Fibroblast of skin of scalp (primary cell): Measurements from ENCODE around the gene GULP1.

Source experiments
- DNase-seq: peaks from one replicate; pipeline ENCODE4 v3.0.0-alpha.2; 2013

Gene GULP1

GRCh38 chr2:188474316-188474715, 182.6 kb downstream of the GULP1 start:
- DNase-seq: no peak

GRCh38 chr2:188475945-188476344, 184.3 kb downstream of the GULP1 start:
- DNase-seq: peak; percentile 81

GRCh38 chr2:188477564-188478103, 186.0 kb downstream of the GULP1 start:
- DNase-seq: no peak

GRCh38 chr2:188478724-188479123, 187.1 kb downstream of the GULP1 start:
- no peak for DNase-seq

- no peak for DNase-seq
Measured at GRCh38 chr2:188481474-188481873, 189.8 kb downstream of the GULP1 start.

GRCh38 chr2:188485496-188485895, 193.8 kb downstream of the GULP1 start:
- no peak for DNase-seq

GRCh38 chr2:188492751-188493150, 201.1 kb downstream of the GULP1 start:
- no peak for DNase-seq

- DNase-seq: no peak
Measured at GRCh38 chr2:188494906-188495305, 203.2 kb downstream of the GULP1 start.

- DNase-seq: peak; percentile 60
Measured at GRCh38 chr2:188495969-188496431, 204.3 kb downstream of the GULP1 start.

- peak; percentile 54 for DNase-seq
Measured at GRCh38 chr2:188497726-188498125, 206.1 kb downstream of the GULP1 start.

- DNase-seq: no peak
Measured at GRCh38 chr2:188503975-188504374, 212.3 kb downstream of the GULP1 start.

- DNase-seq: no peak
Measured at GRCh38 chr2:188506843-188507242, 215.2 kb downstream of the GULP1 start.

- DNase-seq: no peak
Measured at GRCh38 chr2:188511346-188511745, 219.7 kb downstream of the GULP1 start.

GRCh38 chr2:188512456-188512855, 220.8 kb downstream of the GULP1 start:
- peak; percentile 75 for DNase-seq

GRCh38 chr2:188515918-188516317, 224.2 kb downstream of the GULP1 start:
- no peak for DNase-seq

GRCh38 chr2:188517549-188518215, 226.0 kb downstream of the GULP1 start:
- DNase-seq: no peak

- peak; percentile 58 for DNase-seq
Measured at GRCh38 chr2:188518381-188518780, 226.7 kb downstream of the GULP1 start.

- peak; percentile 78 for DNase-seq
Measured at GRCh38 chr2:188519136-188519535, 227.5 kb downstream of the GULP1 start.

- no peak for DNase-seq
Measured at GRCh38 chr2:188522517-188522916, 230.8 kb downstream of the GULP1 start.

- peak; percentile 30 for DNase-seq
Measured at GRCh38 chr2:188523919-188524318, 232.2 kb downstream of the GULP1 start.

- peak; percentile 78 for DNase-seq
Measured at GRCh38 chr2:188524519-188525113, 232.9 kb downstream of the GULP1 start.

- DNase-seq: no peak
Measured at GRCh38 chr2:188526701-188527100, 235.0 kb downstream of the GULP1 start.

GRCh38 chr2:188527141-188527540, 235.5 kb downstream of the GULP1 start:
- peak; percentile 21 for DNase-seq

- DNase-seq: peak; percentile 35
Measured at GRCh38 chr2:188527581-188527993, 235.9 kb downstream of the GULP1 start.
